ENCODE measurements around the gene DNHD1. TPM values are rescaled to one million over a fixed set of nuclear protein-coding genes. Genes with fewer than 3 reads are reported as not detected.

DNHD1 gene
- total and polyA plus RNA-seq, 9 of the 15 experiments (the other 6 are each of a cell fraction or from before 2014, with no cell fraction given): 0.82 to 9.7 (median 3.8) TPM

DNA sequence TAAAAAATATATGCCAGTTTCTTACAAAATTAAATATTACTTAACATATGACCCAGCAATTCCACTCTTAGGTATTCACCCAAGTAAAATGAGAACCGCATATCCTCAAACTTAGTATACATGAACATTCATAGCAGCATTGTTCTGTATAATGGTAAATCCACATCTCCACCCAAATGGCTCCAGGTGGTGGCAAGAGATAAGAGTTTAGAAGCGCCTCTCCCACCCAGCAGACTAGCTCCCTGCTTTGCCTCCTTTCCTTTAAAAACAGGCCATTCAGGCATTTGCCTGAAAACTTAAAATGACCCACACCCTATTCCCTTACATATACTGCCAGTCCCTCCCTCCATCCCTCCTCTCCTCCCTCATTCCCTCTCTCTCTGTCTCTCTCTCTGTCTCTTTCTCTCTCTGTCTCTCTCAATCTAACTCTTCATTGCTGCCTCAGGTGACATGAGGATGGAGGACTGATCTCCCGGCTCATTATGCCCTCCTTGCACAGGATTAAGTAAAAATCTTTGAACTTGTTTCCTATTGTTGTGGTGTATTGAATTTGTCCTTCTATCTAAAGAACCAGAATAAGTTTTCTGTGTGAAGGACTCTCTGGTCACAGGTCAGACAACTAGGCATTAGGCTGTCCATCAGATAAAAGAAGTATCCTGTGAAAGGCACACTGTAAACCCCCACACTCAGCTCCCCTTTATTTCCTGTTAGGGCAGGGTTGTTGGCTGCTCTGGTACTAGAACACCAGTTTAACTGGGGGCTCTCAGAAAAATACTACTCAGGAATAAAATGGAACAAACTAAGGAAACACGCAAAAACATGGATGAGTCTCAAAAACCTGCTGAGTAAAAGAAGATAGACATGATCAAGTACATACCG lies 58.0 kb downstream of the DNHD1 start (continued):
- TF ChIP-seq, protein P1, sequence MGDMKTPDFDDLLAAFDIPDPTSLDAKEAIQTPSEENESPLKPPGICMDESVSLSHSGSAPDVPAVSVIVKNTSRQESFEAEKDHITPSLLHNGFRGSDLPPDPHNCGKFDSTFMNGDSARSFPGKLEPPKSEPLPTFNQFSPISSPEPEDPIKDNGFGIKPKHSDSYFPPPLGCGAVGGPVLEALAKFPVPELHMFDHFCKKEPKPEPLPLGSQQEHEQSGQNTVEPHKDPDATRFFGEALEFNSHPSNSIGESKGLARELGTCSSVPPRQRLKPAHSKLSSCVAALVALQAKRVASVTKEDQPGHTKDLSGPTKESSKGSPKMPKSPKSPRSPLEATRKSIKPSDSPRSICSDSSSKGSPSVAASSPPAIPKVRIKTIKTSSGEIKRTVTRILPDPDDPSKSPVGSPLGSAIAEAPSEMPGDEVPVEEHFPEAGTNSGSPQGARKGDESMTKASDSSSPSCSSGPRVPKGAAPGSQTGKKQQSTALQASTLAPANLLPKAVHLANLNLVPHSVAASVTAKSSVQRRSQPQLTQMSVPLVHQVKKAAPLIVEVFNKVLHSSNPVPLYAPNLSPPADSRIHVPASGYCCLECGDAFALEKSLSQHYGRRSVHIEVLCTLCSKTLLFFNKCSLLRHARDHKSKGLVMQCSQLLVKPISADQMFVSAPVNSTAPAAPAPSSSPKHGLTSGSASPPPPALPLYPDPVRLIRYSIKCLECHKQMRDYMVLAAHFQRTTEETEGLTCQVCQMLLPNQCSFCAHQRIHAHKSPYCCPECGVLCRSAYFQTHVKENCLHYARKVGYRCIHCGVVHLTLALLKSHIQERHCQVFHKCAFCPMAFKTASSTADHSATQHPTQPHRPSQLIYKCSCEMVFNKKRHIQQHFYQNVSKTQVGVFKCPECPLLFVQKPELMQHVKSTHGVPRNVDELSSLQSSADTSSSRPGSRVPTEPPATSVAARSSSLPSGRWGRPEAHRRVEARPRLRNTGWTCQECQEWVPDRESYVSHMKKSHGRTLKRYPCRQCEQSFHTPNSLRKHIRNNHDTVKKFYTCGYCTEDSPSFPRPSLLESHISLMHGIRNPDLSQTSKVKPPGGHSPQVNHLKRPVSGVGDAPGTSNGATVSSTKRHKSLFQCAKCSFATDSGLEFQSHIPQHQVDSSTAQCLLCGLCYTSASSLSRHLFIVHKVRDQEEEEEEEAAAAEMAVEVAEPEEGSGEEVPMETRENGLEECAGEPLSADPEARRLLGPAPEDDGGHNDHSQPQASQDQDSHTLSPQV (IDR thresholded peaks at IDR 0.05): peak; percentile 54
- TF ChIP-seq ZNF551 (CRISPR knock-in tag; IDR thresholded peaks at IDR 0.05) (no peak), CBFA2T3 (IDR thresholded peaks at IDR 0.05) (peak; percentile 94), FOXM1 (IDR thresholded peaks at IDR 0.05; ENCODE audit: low read depth) (peak; percentile 75; the same call in 1 of the 2 replicates), FOXM1 (CRISPR knock-in tag; IDR thresholded peaks at IDR 0.05; ENCODE audit: low read depth) (no peak), CBX3 (IDR thresholded peaks at IDR 0.05; ENCODE audit: borderline replicate concordance in 1 of 2, low read length in 2 of 2) (peak in 1 of 2 experiments; percentile 80; a peak in 1 of 3 replicates), BCL6 (CRISPR knock-in tag; IDR thresholded peaks at IDR 0.05) (no peak), MAZ (CRISPR knock-in tag; conservative IDR thresholded peaks at IDR 0.05 in 1 of 2, IDR thresholded peaks at IDR 0.05 in 1 of 2) (peak in 1 of 2 experiments; percentile 23; a peak in 1 of 4 replicates), NBN (IDR thresholded peaks at IDR 0.05; ENCODE audit: low read depth) (peak; percentile 88), RBM15 (IDR thresholded peaks at IDR 0.05; ENCODE audit: insufficient read depth, low read length) (no peak)
- TF ChIP-seq, protein P2, sequence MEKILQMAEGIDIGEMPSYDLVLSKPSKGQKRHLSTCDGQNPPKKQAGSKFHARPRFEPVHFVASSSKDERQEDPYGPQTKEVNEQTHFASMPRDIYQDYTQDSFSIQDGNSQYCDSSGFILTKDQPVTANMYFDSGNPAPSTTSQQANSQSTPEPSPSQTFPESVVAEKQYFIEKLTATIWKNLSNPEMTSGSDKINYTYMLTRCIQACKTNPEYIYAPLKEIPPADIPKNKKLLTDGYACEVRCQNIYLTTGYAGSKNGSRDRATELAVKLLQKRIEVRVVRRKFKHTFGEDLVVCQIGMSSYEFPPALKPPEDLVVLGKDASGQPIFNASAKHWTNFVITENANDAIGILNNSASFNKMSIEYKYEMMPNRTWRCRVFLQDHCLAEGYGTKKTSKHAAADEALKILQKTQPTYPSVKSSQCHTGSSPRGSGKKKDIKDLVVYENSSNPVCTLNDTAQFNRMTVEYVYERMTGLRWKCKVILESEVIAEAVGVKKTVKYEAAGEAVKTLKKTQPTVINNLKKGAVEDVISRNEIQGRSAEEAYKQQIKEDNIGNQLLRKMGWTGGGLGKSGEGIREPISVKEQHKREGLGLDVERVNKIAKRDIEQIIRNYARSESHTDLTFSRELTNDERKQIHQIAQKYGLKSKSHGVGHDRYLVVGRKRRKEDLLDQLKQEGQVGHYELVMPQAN (IDR thresholded peaks at IDR 0.05; ENCODE audit: borderline replicate concordance): peak; percentile 66; the same call in 1 of the 2 replicates
- TF ChIP-seq, protein P3, sequence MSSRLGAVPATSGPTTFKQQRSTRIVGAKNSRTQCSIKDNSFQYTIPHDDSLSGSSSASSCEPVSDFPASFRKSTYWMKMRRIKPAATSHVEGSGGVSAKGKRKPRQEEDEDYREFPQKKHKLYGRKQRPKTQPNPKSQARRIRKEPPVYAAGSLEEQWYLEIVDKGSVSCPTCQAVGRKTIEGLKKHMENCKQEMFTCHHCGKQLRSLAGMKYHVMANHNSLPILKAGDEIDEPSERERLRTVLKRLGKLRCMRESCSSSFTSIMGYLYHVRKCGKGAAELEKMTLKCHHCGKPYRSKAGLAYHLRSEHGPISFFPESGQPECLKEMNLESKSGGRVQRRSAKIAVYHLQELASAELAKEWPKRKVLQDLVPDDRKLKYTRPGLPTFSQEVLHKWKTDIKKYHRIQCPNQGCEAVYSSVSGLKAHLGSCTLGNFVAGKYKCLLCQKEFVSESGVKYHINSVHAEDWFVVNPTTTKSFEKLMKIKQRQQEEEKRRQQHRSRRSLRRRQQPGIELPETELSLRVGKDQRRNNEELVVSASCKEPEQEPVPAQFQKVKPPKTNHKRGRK (tag; IDR thresholded peaks at IDR 0.05): no peak
- TF ChIP-seq, protein P4, sequence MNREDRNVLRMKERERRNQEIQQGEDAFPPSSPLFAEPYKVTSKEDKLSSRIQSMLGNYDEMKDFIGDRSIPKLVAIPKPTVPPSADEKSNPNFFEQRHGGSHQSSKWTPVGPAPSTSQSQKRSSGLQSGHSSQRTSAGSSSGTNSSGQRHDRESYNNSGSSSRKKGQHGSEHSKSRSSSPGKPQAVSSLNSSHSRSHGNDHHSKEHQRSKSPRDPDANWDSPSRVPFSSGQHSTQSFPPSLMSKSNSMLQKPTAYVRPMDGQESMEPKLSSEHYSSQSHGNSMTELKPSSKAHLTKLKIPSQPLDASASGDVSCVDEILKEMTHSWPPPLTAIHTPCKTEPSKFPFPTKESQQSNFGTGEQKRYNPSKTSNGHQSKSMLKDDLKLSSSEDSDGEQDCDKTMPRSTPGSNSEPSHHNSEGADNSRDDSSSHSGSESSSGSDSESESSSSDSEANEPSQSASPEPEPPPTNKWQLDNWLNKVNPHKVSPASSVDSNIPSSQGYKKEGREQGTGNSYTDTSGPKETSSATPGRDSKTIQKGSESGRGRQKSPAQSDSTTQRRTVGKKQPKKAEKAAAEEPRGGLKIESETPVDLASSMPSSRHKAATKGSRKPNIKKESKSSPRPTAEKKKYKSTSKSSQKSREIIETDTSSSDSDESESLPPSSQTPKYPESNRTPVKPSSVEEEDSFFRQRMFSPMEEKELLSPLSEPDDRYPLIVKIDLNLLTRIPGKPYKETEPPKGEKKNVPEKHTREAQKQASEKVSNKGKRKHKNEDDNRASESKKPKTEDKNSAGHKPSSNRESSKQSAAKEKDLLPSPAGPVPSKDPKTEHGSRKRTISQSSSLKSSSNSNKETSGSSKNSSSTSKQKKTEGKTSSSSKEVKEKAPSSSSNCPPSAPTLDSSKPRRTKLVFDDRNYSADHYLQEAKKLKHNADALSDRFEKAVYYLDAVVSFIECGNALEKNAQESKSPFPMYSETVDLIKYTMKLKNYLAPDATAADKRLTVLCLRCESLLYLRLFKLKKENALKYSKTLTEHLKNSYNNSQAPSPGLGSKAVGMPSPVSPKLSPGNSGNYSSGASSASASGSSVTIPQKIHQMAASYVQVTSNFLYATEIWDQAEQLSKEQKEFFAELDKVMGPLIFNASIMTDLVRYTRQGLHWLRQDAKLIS (CRISPR knock-in tag; IDR thresholded peaks at IDR 0.05): no peak
